GM12878 (cell line): Measurements from ENCODE around the gene TPK1. TPM values are rescaled to one million over a fixed set of nuclear protein-coding genes. Genes with fewer than 3 reads are reported as not detected.

Experiments used
- ATAC-seq: fragments of 200-7000 bp; cut with Tn5 transposase; 3 replicates; pipeline ENCODE4 v1.9.1; 2020; ENCODE audit warnings: mild to moderate bottlenecking, moderate library complexity
- BruUV-seq: library from RNA; stranded (reverse); fragments of 400-500 nt; replicated peaks from 2 replicates; lab custom pipeline; 2021; lab: Mats Ljungman, UMichigan
- CTCF ChIA-PET: fragments of 300-600 bp; sonication (Branson Sonifier 250); formaldehyde crosslinking; extraction: SDS; loops from one replicate; lab custom pipeline; 2021; ENCODE audit warnings: inconsistent platforms; lab: Yijun Ruan, JAX
- POLR2A ChIA-PET: fragments of 350-600 bp; formaldehyde crosslinking; extraction: SDS; loops from one replicate; lab custom pipeline; 2021; ENCODE audit warnings: inconsistent platforms; lab: Charles Lee
- RAD21 ChIA-PET: fragments of 300-600 bp; sonication (Branson Sonifier 250); formaldehyde crosslinking; loops from one replicate; lab custom pipeline; 2023; ENCODE audit warnings: antibody characterized with exemption; ENCODE audit not compliant: unreplicated experiment; lab: Charles Lee
- SMC1A ChIA-PET: fragments of 300-600 bp; sonication (Branson Sonifier 250); formaldehyde crosslinking; loops from one replicate; lab custom pipeline; 2023; ENCODE audit not compliant: unreplicated experiment, uncharacterized antibody; lab: Charles Lee
- DNase-seq: peaks from one replicate; pipeline ENCODE4 v3.0.0-alpha.2; 2011; ENCODE audit warnings: low read depth, low spot score
- FAIRE-seq: peaks from 3 replicates; lab custom pipeline; 2011; peaks lifted over from hg19 to GRCh38; lab: Jason Lieb, UNC
- H2AFZ ChIP-seq: 2 replicates; pipeline ENCODE4 v1.6.0; 2011; ENCODE audit warnings: low read depth, low read length, control low read depth; ENCODE audit not compliant: control insufficient read depth
- H3K27ac ChIP-seq: 2 replicates; pipeline ENCODE4 v1.5.1; 2011; ENCODE audit warnings: control low read depth; ENCODE audit not compliant: control insufficient read depth, insufficient read depth
- H3K27me3 ChIP-seq, 2 experiments: replicated peaks in 1 of 2; 2 replicates each; pipeline versions ENCODE4 v1.6.0 to v1.6.1; 2011; ENCODE audit warnings: low read length in 1 of 2; ENCODE audit not compliant: control insufficient read depth in 2 of 2, insufficient read depth in 2 of 2
- H3K36me3 ChIP-seq, 2 experiments: 2 replicates each; pipeline ENCODE4 v1.5.1; 2011; ENCODE audit warnings: low read length in 1 of 2; ENCODE audit not compliant: control insufficient read depth in 2 of 2, insufficient read depth in 2 of 2
- H3K4me1 ChIP-seq: 2 replicates; pipeline ENCODE4 v1.6.1; 2011; ENCODE audit warnings: mild to moderate bottlenecking, low read length, moderate library complexity, mixed read lengths; ENCODE audit not compliant: control insufficient read depth, insufficient read depth
- H3K4me2 ChIP-seq: 2 replicates; pipeline ENCODE4 v1.6.0; 2011; ENCODE audit warnings: control low read depth; ENCODE audit not compliant: control insufficient read depth, insufficient read depth
- H3K4me3 ChIP-seq: fragments of 200-600 bp; sonication (generic); 2 replicates; pipeline ENCODE4 v1.5.1; 2016
- H3K79me2 ChIP-seq: 2 replicates; pipeline ENCODE4 v1.6.0; 2011; ENCODE audit warnings: low read length; ENCODE audit not compliant: control insufficient read depth, insufficient read depth
- H3K9ac ChIP-seq: 2 replicates; pipeline ENCODE4 v1.8.0; 2011; ENCODE audit warnings: low read length, control low read depth, mixed read lengths; ENCODE audit not compliant: control insufficient read depth, insufficient read depth
- H3K9me3 ChIP-seq: replicated peaks from 3 replicates; pipeline ENCODE4 v1.5.1; 2011; ENCODE audit warnings: mild to moderate bottlenecking, low read length; ENCODE audit not compliant: control insufficient read depth, insufficient read depth
- H4K20me1 ChIP-seq: 2 replicates; pipeline ENCODE4 v1.6.0; 2011; ENCODE audit not compliant: control insufficient read depth, insufficient read depth
- CBX3 ChIP-seq: fragments of 200-600 bp; sonication (generic); IDR thresholded peaks from 2 replicates; pipeline ENCODE4 v1.6.1; 2016; ENCODE audit warnings: low read depth, borderline replicate concordance
- FOXK2 ChIP-seq: fragments of 450-650 bp; IDR thresholded peaks from 2 replicates; pipeline ENCODE4 v1.6.1; 2017; ENCODE audit warnings: mild to moderate bottlenecking, moderate library complexity
- HDAC2 ChIP-seq: fragments of 200-600 bp; sonication (generic); IDR thresholded peaks from 2 replicates; pipeline ENCODE4 v1.6.1; 2017
- IKZF1 ChIP-seq: fragments of 450-650 bp; conservative IDR thresholded peaks from 2 replicates; pipeline ENCODE4 v1.6.1; 2017; ENCODE audit warnings: antibody characterized with exemption, mild to moderate bottlenecking
- IRF4 ChIP-seq: IDR thresholded peaks from 2 replicates; pipeline ENCODE4 v1.6.1; 2011; ENCODE audit warnings: low read depth, low read length
- NFYA ChIP-seq: IDR thresholded peaks from 2 replicates; pipeline ENCODE4 v1.6.1; 2011; ENCODE audit warnings: low read depth, mild to moderate bottlenecking, low read length, improper control_type of control experiment, borderline replicate concordance
- NRF1 ChIP-seq: conservative IDR thresholded peaks from 2 replicates; pipeline ENCODE4 v1.6.1; 2011; ENCODE audit warnings: mild to moderate bottlenecking, low read depth, low read length, improper control_type of control experiment
- PBX3 ChIP-seq: IDR thresholded peaks from 2 replicates; pipeline ENCODE4 v1.6.1; 2011; ENCODE audit warnings: mild to moderate bottlenecking, low read depth, low read length, moderate library complexity; ENCODE audit not compliant: insufficient replicate concordance
- POLR2AphosphoS5 ChIP-seq: IDR thresholded peaks from 2 replicates; pipeline ENCODE4 v1.6.1; 2011; ENCODE audit warnings: mild to moderate bottlenecking, low read length, inconsistent platforms
- POU2F2 ChIP-seq: IDR thresholded peaks from 3 replicates; pipeline ENCODE4 v1.6.1; 2011; ENCODE audit warnings: low read depth, mild to moderate bottlenecking, low read length, borderline replicate concordance
- SMAD5 ChIP-seq: IDR thresholded peaks from 2 replicates; pipeline ENCODE4 v1.6.1; 2016; ENCODE audit warnings: antibody characterized with exemption, low read depth
- SMC3 ChIP-seq: IDR thresholded peaks from 2 replicates; pipeline ENCODE4 v1.6.1; 2011; ENCODE audit warnings: low read length, improper control_type of control experiment, borderline replicate concordance
- ZNF384 ChIP-seq: IDR thresholded peaks from 2 replicates; pipeline ENCODE4 v1.6.1; 2012; ENCODE audit warnings: low read depth, mild to moderate bottlenecking, low read length, improper control_type of control experiment, borderline replicate concordance
- WGBS: methylation state at CpG from one replicate; pipeline ENCODE4 v1.1.6; 2016; ENCODE audit warnings: low lambda C conversion rate; ENCODE audit not compliant: insufficient replicate concordance, insufficient coverage; ENCODE audit errors: missing lambda C conversion rate; 5-methylcytosine and 5-hydroxymethylcytosine counted together
- in situ Hi-C: fragments of 300-500 bp; cut with MboI; formaldehyde crosslinking; loops from 9 replicates; pipeline ENCODE4 v1.14.3; 2018; ENCODE audit warnings: mixed read lengths
- intact Hi-C: fragments of 100-400 bp; cut with micrococcal nuclease; formaldehyde crosslinking; loops from one replicate; pipeline ENCODE4 v1.14.2; 2022; ENCODE audit not compliant: unreplicated experiment
- polyA plus RNA-seq, 11 experiments: library from polyadenylated mRNA; depleted of rRNA in 4 of 11; unstranded in 6 of 11; stranded (reverse) in 5 of 11; fragments of >200 nt; fragmentation: Nextera tagmentation in 4 of 11; fragmentation: Illumina TruSeq in 1 of 11; extraction: Ambion mirVana in 4 of 11; extraction: Trizol in 1 of 11; gene quantifications; 1 replicate in 1 of 11; 2 replicates in 10 of 11; pipeline versions ENCODE4 v1.2.1 to v1.2.3, GENCODE V29; 2011 to 2016; ENCODE audit warnings: inconsistent platforms in 2 of 11, missing spikeins in 2 of 11, low read depth in 1 of 11
- total RNA-seq, 4 experiments: library from RNA; depleted of rRNA in 3 of 4; stranded (reverse); fragments of >200 nt in 3 of 4; fragmentation: Illumina TruSeq in 1 of 4; extraction: Trizol in 1 of 4; gene quantifications; 2 replicates each; pipeline versions ENCODE4 v1.2.1 to v1.2.3, GENCODE V29; 2013 to 2021
- TF ChIP-seq, protein P1 (sequence below): IDR thresholded peaks from 2 replicates; pipeline ENCODE4 v1.6.1; 2012; ENCODE audit warnings: low read length, inconsistent platforms
- TF ChIP-seq, protein P2 (sequence below): IDR thresholded peaks from 2 replicates; pipeline ENCODE4 v1.6.1; 2012; ENCODE audit warnings: low read depth, low read length, improper control_type of control experiment

TPK1 gene
- total and polyA plus RNA-seq, 10 of the 15 experiments (the other 5 are each of a cell fraction or from before 2014, with no cell fraction given): 7.1 to 19.0 (median 9.3) TPM

DNA sequence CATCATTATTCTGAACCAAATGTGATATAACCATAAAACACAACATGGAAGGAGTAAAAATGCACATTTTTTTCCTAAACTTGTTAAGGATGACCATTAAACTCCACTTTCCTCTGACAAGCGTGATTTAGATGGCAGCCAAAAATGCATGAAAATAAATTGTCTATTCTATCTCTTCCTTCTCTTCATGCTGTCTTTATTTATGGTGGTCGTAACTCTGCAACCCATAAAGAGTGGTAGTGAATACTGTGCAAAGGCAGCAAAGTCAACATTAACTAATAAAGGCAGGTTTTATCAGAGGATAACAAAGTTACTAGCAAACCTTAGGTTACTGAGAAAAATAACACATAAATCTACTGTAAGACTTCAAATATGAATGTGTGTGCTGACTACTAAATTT is 106.6 kb downstream of the TPK1 start:
- H3K27ac ChIP-seq: no peak overlapping the region
- no peak for DNase-seq
- no peak overlapping the region for H2AFZ ChIP-seq
- no peaks in the 10 kb centered on the region for H4K20me1 ChIP-seq
- ChIA-PET CTCF (no interaction called here), SMC1A (no interaction called here), RAD21 (interaction anchor here (1.4 kb wide), 1 partner anchor 10 kb away, joined by 5 read pairs; no protein-coding TSS in a partner anchor), POLR2A (no interaction called here)
- H3K36me3 ChIP-seq: no peaks in the 10 kb centered on the region
- no peak overlapping the region for H3K4me2 ChIP-seq
- H3K4me1 ChIP-seq: no peaks in the 10 kb centered on the region
- TF ChIP-seq, protein P1, sequence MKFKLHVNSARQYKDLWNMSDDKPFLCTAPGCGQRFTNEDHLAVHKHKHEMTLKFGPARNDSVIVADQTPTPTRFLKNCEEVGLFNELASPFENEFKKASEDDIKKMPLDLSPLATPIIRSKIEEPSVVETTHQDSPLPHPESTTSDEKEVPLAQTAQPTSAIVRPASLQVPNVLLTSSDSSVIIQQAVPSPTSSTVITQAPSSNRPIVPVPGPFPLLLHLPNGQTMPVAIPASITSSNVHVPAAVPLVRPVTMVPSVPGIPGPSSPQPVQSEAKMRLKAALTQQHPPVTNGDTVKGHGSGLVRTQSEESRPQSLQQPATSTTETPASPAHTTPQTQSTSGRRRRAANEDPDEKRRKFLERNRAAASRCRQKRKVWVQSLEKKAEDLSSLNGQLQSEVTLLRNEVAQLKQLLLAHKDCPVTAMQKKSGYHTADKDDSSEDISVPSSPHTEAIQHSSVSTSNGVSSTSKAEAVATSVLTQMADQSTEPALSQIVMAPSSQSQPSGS: no peak
- TF ChIP-seq FOXK2 (no peak), SMAD5 (no peak), IRF4 (no peak), CBX3 (no peak), NFYA (no peak), SMC3 (no peak), ZNF384 (no peak), IKZF1 (no peak), NRF1 (no peak), POU2F2 (no peak), POLR2AphosphoS5 (no peak), HDAC2 (no peak), PBX3 (no peak)
- TF ChIP-seq, protein P2, sequence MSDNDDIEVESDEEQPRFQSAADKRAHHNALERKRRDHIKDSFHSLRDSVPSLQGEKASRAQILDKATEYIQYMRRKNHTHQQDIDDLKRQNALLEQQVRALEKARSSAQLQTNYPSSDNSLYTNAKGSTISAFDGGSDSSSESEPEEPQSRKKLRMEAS: no peak
- no peak for ATAC-seq
- H3K9ac ChIP-seq: no peak overlapping the region
- H3K79me2 ChIP-seq: no peaks in the 10 kb centered on the region
- no peak overlapping the region for H3K4me3 ChIP-seq
- H3K27me3 ChIP-seq: no peaks in the 10 kb centered on the region
- in situ Hi-C loops (loop anchor here (25.0 kb wide), 1 partner anchor 1358 kb away; no protein-coding TSS in a partner anchor), intact Hi-C loops (no loop called here)
- BruUV-seq: no TSS peak
- FAIRE-seq: no peak
- 73% methylated on average over 2 of the region's 2 CpGs for WGBS
- no peaks in the 10 kb centered on the region for H3K9me3 ChIP-seq
